Measurements from ENCODE around the gene MVK.

DNA sequence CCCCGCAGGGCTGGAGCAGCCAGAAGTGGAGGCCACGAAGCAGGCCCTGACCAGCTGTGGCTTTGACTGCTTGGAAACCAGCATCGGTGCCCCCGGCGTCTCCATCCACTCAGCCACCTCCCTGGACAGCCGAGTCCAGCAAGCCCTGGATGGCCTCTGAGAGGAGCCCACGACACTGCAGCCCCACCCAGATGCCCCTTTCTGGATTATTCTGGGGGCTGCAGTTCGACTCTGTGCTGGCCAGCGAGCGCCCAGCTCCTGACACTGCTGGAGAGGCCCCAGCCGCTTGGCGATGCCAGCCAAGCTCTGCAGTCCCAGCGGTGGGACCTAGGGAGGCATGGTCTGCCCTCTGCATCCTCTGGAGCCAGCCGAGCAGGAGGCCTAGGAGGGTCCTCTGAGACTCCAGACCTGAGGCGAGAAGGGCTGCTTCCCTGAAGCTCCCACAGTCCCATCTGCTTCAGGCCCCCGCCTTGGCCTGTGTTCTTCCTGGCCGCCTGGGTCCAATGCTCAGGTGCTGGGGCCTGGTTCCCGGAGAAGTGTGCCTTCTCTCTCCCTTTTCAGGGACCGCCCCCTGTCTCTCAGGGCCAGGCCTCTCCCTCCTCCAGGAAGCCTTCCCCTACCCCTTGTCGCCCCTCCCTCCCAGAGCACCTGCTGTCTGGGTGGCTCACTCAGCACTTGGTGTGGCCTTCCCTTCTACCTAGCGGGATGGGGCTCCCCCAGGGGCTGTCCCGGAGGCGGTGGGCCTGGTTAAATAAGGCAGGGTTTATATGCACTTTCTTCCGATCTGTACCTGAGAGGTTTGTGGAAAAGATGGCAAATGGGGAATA lies 23.0 kb downstream of the MVK start:
- TF ChIP-seq, protein P1, sequence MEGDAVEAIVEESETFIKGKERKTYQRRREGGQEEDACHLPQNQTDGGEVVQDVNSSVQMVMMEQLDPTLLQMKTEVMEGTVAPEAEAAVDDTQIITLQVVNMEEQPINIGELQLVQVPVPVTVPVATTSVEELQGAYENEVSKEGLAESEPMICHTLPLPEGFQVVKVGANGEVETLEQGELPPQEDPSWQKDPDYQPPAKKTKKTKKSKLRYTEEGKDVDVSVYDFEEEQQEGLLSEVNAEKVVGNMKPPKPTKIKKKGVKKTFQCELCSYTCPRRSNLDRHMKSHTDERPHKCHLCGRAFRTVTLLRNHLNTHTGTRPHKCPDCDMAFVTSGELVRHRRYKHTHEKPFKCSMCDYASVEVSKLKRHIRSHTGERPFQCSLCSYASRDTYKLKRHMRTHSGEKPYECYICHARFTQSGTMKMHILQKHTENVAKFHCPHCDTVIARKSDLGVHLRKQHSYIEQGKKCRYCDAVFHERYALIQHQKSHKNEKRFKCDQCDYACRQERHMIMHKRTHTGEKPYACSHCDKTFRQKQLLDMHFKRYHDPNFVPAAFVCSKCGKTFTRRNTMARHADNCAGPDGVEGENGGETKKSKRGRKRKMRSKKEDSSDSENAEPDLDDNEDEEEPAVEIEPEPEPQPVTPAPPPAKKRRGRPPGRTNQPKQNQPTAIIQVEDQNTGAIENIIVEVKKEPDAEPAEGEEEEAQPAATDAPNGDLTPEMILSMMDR (IDR thresholded peaks at IDR 0.05; ENCODE audit: insufficient read depth, low read depth, low read length): no peak
- TF ChIP-seq EZH2 (IDR thresholded peaks at IDR 0.05; ENCODE audit: insufficient read depth, low read length): no peak

Measured in astrocyte (in vitro differentiated cells and primary cell).